CD4-positive, alpha-beta T cell (primary cell): ENCODE results near the gene ATG16L1. TPM values are rescaled to one million over a fixed set of nuclear protein-coding genes. Genes with fewer than 3 reads are reported as not detected.

Experiments
- ATAC-seq: fragments of 200-7000 bp; cut with Tn5 transposase; one replicate; pipeline ENCODE4 v1.10.0; 2022; ENCODE audit warnings: mild to moderate bottlenecking; ENCODE audit not compliant: poor library complexity
- CTCF ChIA-PET: fragments of 350-600 bp; sonication (Branson Sonifier 250); formaldehyde crosslinking; loops from one replicate; lab custom pipeline; 2021; ENCODE audit warnings: antibody characterized with exemption, inconsistent platforms; lab: Charles Lee
- POLR2A ChIA-PET: fragments of 350-600 bp; sonication (Branson Sonifier 250); formaldehyde crosslinking; loops from one replicate; lab custom pipeline; 2021; ENCODE audit warnings: antibody characterized with exemption, inconsistent platforms; lab: Charles Lee
- DNase-seq, 14 experiments: peaks; one replicate each; pipeline ENCODE4 v3.0.0-alpha.2; 2013 to 2020; ENCODE audit warnings: mixed read lengths in 2 of 14
- H3K27ac ChIP-seq, 2 donors: one replicate each; pipeline versions ENCODE4 v1.5.1 to v1.7.0; 2013; ENCODE audit warnings: low read length in 2 of 2, low read depth in 1 of 2, mild to moderate bottlenecking in 1 of 2
- H3K27me3 ChIP-seq, 2 experiments: 1 replicate in 1 of 2; 2 replicates in 1 of 2; pipeline versions ENCODE4 v1.6.1 to v1.7.0; 2013; ENCODE audit warnings: low read length in 2 of 2, control low read depth in 1 of 2, mild to moderate bottlenecking in 1 of 2, moderate library complexity in 1 of 2; ENCODE audit not compliant: insufficient read depth in 2 of 2, control insufficient read depth in 1 of 2
- H3K36me3 ChIP-seq: one replicate; pipeline ENCODE4 v1.6.1; 2013; ENCODE audit warnings: low read length, control low read depth; ENCODE audit not compliant: insufficient read depth
- H3K4me1 ChIP-seq: one replicate; pipeline ENCODE4 v1.6.1; 2013; ENCODE audit warnings: low read length, control low read depth; ENCODE audit not compliant: insufficient read depth
- H3K4me3 ChIP-seq: one replicate; pipeline ENCODE4 v1.5.1; 2013; ENCODE audit warnings: mild to moderate bottlenecking, low read length, moderate library complexity
- H3K9me3 ChIP-seq, 2 experiments: 1 replicate in 1 of 2; 2 replicates in 1 of 2; pipeline versions ENCODE4 v1.6.1 to v1.7.0; 2013; ENCODE audit warnings: low read length in 2 of 2, mild to moderate bottlenecking in 2 of 2, control low read depth in 1 of 2, moderate library complexity in 1 of 2; ENCODE audit not compliant: control insufficient read depth in 1 of 2, insufficient read depth in 1 of 2
- H3K27ac Mint-ChIP-seq: one replicate; pipeline ENCODE4 v1.8.0; 2020; ENCODE audit warnings: mixed read lengths
- H3K27me3 Mint-ChIP-seq: one replicate; pipeline ENCODE4 v1.8.0; 2021; ENCODE audit warnings: mixed read lengths
- H3K36me3 Mint-ChIP-seq: one replicate; pipeline ENCODE4 v1.8.0; 2021; ENCODE audit warnings: low read depth, mixed read lengths
- H3K4me1 Mint-ChIP-seq: one replicate; pipeline ENCODE4 v1.8.0; 2021; ENCODE audit warnings: low read depth, mixed read lengths
- H3K4me3 Mint-ChIP-seq: one replicate; pipeline ENCODE4 v1.8.0; 2020; ENCODE audit warnings: mild to moderate bottlenecking, mixed read lengths
- H3K9me3 Mint-ChIP-seq: one replicate; pipeline ENCODE4 v1.8.0; 2020; ENCODE audit warnings: mixed read lengths
- intact Hi-C, 2 experiments: fragments of 100-400 bp; cut with DNase I in 1 of 2; cut with micrococcal nuclease in 1 of 2; formaldehyde crosslinking; loops; one replicate each; pipeline versions ENCODE4 v1.15.1 to v1.9.0; 2023 to 2025; cut with DNase I, micrococcal nuclease
- total RNA-seq, 174 experiments: library from RNA in 2 of 174; stranded (reverse) in 2 of 174; gene quantifications; one replicate each; pipeline ENCODE4 v1.2.3 and lab custom pipeline; 2021 to 2026
- TF ChIP-seq, protein P1 (sequence below): fragments of 200-600 bp; IDR thresholded peaks from one replicate; pipeline ENCODE4 v1.8.0; 2022; ENCODE audit warnings: antibody characterized with exemption, mild to moderate bottlenecking

Gene ATG16L1
- total RNA-seq, 2 experiments from 2014 or later = 134 to 135 TPM

DNA sequence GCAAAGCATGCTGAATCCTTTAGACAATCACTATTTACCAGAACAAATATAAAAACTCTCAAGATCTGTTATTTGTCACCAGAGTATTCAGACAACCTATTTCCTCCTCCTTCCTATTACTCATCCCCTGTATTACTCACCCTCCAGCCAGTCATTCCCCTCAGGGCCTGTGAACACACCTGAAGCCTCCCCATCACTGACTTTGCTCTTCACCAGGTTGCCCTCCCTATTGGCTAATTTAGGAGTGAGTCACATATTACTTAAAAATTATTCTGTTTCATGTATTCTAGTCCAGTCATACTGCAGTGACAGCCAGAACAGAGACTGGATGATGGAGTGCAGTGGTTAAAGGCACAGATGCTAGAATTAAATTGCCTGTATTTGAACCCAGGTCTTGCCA lies 3.7 kb upstream of the ATG16L1 start:
- Histone ChIP-seq H3K9me3 (no peaks in the 10 kb centered on the region), H3K4me1 (peaks cover 61% of the 10 kb centered on the region), H3K27me3 (no peaks in the 10 kb centered on the region), H3K36me3 (no peaks in the 10 kb centered on the region), H3K27ac (peak overlapping the region; percentile 74 to 80), H3K4me3 (no peak overlapping the region)
- peaks cover 14% of the 10 kb centered on the region for H3K36me3 Mint-ChIP-seq
- peaks cover 58% of the 10 kb centered on the region for H3K4me1 Mint-ChIP-seq
- ATAC-seq (peak; percentile 56), DNase-seq (peak in 13 of 14 experiments; percentile 28 to 85 (median 52))
- CTCF ChIA-PET = no interaction called here
- POLR2A ChIA-PET = interaction anchor here (1.5 kb wide), 1 partner anchor 20 kb away, joined by 4 read pairs; no protein-coding TSS in a partner anchor
- no peaks in the 10 kb centered on the region for H3K27me3 Mint-ChIP-seq
- TF ChIP-seq, protein P1, sequence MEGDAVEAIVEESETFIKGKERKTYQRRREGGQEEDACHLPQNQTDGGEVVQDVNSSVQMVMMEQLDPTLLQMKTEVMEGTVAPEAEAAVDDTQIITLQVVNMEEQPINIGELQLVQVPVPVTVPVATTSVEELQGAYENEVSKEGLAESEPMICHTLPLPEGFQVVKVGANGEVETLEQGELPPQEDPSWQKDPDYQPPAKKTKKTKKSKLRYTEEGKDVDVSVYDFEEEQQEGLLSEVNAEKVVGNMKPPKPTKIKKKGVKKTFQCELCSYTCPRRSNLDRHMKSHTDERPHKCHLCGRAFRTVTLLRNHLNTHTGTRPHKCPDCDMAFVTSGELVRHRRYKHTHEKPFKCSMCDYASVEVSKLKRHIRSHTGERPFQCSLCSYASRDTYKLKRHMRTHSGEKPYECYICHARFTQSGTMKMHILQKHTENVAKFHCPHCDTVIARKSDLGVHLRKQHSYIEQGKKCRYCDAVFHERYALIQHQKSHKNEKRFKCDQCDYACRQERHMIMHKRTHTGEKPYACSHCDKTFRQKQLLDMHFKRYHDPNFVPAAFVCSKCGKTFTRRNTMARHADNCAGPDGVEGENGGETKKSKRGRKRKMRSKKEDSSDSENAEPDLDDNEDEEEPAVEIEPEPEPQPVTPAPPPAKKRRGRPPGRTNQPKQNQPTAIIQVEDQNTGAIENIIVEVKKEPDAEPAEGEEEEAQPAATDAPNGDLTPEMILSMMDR = no peak
- intact Hi-C loops = loop anchor here (2.0 to 5.0 kb wide), 2 partner anchors 17 to 165 kb away; no protein-coding TSS in a partner anchor
- no peaks in the 10 kb centered on the region for H3K9me3 Mint-ChIP-seq
- peak overlapping the region; percentile 13 for H3K4me3 Mint-ChIP-seq
- H3K27ac Mint-ChIP-seq = peak overlapping the region; percentile 87

DNA sequence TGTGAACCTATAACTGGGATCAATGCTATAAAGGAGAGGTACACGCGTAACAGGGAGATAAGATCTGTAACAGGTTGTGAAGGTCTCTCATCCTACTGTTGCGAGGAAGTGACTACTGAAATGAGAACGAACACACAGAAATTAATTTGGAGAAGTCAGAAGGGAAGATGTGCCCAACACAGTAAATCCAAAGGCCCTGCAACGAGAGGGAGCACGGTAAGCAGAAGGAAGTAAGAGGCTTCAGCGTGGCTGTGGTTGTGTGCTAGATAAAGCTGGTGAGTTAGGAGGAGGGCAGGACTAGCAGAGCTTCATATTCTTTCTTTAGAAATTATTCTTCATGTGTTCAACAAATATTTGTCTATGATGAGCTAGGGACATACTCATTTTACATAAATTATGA lies 2.5 kb upstream of the ATG16L1 start:
- ChIA-PET POLR2A (interaction anchor here (1.3 to 4.0 kb wide), 2 partner anchors 8 to 19 kb away, joined by 3 to 21 read pairs; no protein-coding TSS in a partner anchor), CTCF (no interaction called here)
- Mint-ChIP-seq H3K4me1 (peaks cover 63% of the 10 kb centered on the region), H3K4me3 (peak overlapping the region; percentile 36), H3K9me3 (no peaks in the 10 kb centered on the region), H3K27me3 (no peaks in the 10 kb centered on the region), H3K27ac (peak overlapping the region; percentile 76), H3K36me3 (peaks cover 25% of the 10 kb centered on the region)
- peaks cover 9% of the 10 kb centered on the region for H3K36me3 ChIP-seq
- no peaks in the 10 kb centered on the region for H3K27me3 ChIP-seq
- no peak overlapping the region for H3K4me3 ChIP-seq
- intact Hi-C loops = loop anchor here in 1 of 2 experiments (5.0 kb wide), 1 partner anchor 167 kb away; no protein-coding TSS in a partner anchor
- ATAC-seq = no peak
- TF ChIP-seq, protein P1 = no peak
- peak overlapping the region; percentile 15 to 50 for H3K27ac ChIP-seq
- peak in 3 of 14 experiments; percentile 28 to 46 (median 38) for DNase-seq
- H3K9me3 ChIP-seq = no peaks in the 10 kb centered on the region
- peaks cover 72% of the 10 kb centered on the region for H3K4me1 ChIP-seq

DNA sequence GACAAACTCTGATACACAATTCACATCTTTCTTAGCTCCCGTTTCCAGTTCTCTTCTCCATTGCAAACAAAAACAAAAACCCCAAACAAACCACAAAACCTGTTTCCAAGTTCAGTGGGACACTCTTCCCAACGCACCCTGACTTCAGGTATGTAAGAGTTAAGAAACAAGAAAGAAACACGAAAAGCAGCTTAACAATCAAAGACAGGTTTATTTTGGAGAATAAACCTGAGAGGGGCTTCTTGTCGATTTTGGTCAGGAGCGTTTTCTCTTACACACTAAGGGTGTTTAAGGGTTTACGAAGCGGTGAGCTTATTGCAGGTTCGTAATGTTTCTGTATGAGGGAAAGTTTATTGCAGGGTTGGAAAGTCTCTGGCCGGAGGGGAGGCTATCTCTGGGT lies 905 bp upstream of the ATG16L1 start:
- peaks cover 21% of the 10 kb centered on the region for H3K36me3 ChIP-seq
- H3K4me3 ChIP-seq = no peak overlapping the region
- ChIA-PET CTCF (interaction anchor here (0.7 to 3.4 kb wide), 25 partner anchors 10 to 407 kb away, joined by 3 to 25 read pairs (median 5); partner anchors contain the start of gene INPP5D), POLR2A (interaction anchor here (0.9 to 5.4 kb wide), 10 partner anchors 10 to 700 kb away, joined by 3 to 82 read pairs (median 7); partner anchors contain the start of genes EIF4E2, INPP5D and TIGD1)
- H3K4me1 ChIP-seq = peaks cover 78% of the 10 kb centered on the region
- H3K9me3 Mint-ChIP-seq = no peaks in the 10 kb centered on the region
- intact Hi-C loops = loop anchor here (2.0 to 10.0 kb wide), 9 partner anchors 66 to 1468 kb away; partner anchors contain the start of genes GIGYF2 (in 1 of the 2), INPP5D (in 1 of the 2) and PDE6D (in 1 of the 2)
- DNase-seq (no peak), ATAC-seq (no peak)
- H3K4me1 Mint-ChIP-seq = peaks cover 69% of the 10 kb centered on the region
- H3K27me3 Mint-ChIP-seq = no peaks in the 10 kb centered on the region
- H3K9me3 ChIP-seq = no peaks in the 10 kb centered on the region
- H3K27ac Mint-ChIP-seq = peak overlapping the region; percentile 76
- H3K36me3 Mint-ChIP-seq = peaks cover 36% of the 10 kb centered on the region
- TF ChIP-seq, protein P1 = no peak
- H3K4me3 Mint-ChIP-seq = peak overlapping the region; percentile 90
- H3K27me3 ChIP-seq = no peaks in the 10 kb centered on the region
- peak overlapping the region; percentile 72 to 88 for H3K27ac ChIP-seq
